Measurements from ENCODE around the gene OR7C1.

Gene OR7C1

DNA sequence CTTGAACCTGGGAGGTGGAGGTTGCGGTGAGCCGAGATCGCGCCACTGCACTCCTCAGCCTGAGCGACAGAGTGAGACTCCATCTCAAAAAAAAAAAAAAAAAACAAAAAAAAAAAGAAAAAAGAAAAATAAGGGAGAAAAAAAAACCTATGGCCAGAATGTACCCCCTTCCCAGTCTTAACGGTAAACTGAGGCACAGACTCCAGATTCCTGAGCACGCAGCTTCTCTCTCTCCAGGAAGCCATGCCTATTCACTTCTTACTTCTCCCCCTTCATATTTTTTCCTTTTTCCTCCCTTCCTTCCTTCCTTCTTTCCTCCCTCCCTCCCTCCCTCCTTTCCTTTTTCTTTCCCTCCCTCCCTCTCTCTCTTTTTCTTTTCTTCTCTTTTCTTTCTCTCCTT is 62.0 kb downstream of the OR7C1 start:
- H3K4me3 ChIP-seq (ENCODE audit: low read depth, low read length): no peak overlapping the region
- no peak for DNase-seq (ENCODE audit: low read depth)
- TF ChIP-seq, protein P1, sequence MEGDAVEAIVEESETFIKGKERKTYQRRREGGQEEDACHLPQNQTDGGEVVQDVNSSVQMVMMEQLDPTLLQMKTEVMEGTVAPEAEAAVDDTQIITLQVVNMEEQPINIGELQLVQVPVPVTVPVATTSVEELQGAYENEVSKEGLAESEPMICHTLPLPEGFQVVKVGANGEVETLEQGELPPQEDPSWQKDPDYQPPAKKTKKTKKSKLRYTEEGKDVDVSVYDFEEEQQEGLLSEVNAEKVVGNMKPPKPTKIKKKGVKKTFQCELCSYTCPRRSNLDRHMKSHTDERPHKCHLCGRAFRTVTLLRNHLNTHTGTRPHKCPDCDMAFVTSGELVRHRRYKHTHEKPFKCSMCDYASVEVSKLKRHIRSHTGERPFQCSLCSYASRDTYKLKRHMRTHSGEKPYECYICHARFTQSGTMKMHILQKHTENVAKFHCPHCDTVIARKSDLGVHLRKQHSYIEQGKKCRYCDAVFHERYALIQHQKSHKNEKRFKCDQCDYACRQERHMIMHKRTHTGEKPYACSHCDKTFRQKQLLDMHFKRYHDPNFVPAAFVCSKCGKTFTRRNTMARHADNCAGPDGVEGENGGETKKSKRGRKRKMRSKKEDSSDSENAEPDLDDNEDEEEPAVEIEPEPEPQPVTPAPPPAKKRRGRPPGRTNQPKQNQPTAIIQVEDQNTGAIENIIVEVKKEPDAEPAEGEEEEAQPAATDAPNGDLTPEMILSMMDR (IDR thresholded peaks at IDR 0.05; ENCODE audit: control insufficient read depth, extremely low read depth, insufficient read depth): no peak

DNA sequence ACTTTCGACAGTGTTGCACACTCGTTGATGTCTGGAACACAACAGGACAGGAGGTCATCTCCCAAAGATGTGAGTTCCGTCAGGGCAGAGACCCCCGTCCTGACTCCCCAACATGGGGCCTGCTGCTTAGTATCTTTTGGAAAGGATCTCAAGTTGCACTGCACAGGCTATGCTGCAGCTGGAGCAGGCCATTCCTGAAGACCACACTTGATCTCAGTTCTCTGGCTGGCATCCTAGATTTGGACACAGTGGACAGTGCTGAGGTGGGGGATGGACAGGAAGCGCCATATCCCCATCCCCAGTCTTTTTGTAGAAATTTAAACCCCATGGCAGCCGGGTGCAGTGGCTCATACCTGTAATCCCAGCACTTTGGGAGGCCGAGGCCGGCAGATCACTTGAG is 62.5 kb downstream of the OR7C1 start:
- DNase-seq (ENCODE audit: low read depth): no peak
- TF ChIP-seq, protein P1 (IDR thresholded peaks at IDR 0.05; ENCODE audit: control insufficient read depth, extremely low read depth, insufficient read depth): no peak
- no peak overlapping the region for H3K4me3 ChIP-seq (ENCODE audit: low read depth, low read length)

DNA sequence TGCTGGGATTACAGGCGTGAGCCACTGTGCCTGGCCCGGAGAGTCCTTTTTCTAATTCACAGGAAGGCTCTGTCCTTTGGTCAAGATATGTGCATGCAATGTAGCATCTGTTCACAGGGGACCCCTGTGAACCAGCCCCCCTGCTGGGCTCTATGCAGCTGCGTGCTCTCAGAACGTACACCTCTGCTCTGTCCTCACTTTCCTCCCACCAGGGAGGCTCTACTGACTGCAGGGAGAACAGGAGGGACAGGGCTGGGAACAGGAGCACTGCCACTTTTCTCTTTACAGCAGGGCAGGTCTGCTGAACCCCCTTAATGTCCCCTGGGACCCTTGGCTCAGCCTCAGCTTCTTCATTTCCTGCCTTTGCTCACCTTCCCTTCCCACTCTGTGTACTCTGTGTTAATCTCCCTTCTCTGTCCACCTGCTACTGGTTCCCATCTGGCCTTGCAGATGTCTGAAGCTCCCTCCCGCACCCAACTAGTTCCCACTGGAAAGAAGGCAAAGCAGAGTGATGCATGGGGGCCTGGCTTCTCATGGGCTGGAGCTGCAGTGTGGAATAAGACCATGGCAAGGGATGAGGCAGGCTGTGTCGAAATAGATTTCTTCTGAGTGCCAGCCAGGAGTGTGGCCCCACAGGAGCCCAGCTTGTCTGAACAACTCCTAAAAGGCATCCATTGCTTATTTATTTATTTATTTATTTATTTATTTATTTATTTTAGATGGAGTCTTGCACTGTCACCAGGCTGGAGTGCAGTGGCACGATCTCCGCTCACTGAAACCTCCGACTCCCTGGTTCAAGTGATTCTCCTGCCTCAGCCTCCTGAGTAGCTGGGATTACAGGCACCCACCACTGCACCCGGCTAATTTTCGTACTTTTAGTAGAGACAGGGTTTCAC is 63.8 kb downstream of the OR7C1 start:
- H3K4me3 ChIP-seq (ENCODE audit: low read depth, low read length): no peak overlapping the region
- TF ChIP-seq, protein P1 (IDR thresholded peaks at IDR 0.05; ENCODE audit: control insufficient read depth, extremely low read depth, insufficient read depth): no peak
- DNase-seq (ENCODE audit: low read depth): no peak

DNA sequence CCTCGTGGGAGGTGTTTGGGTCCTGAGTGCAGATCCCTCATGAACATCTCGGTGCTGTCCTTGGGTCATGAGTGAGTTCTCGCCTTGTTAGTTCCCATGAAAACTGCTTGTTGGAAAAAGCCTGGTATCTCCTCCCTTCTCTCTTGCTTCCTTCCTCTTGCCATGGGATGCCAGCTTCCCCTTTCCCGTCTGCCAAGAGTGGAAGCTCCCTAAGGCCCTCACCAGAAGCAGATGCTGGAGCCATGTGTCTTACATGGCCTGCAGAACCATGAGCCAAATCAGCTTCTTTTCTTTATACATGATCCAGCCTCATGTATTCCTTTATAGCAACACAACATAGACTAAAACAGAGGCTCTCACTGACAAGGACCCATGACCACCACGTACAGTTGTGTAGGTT is 64.8 kb downstream of the OR7C1 start:
- DNase-seq (ENCODE audit: low read depth): no peak

DNA sequence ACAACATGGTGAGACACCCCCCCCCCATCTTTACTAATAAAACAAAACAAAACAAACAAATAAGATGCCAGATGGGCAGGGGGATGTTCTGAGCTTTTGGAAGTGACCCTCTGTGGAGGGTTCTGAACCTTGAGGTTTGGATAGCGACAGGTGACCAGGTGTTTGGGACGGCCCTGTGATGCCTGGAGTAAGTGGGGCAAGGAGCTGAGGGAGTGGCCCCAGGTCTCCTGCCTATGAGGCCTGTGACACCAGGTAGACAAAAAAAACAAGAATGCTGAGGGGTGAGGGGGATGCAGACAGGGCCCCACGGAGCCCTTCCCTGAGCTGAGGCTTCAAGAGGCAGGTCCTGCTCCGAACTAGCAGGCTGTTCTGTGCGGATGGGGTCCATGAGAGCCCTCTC is 65.8 kb downstream of the OR7C1 start:
- TF ChIP-seq, protein P1 (IDR thresholded peaks at IDR 0.05; ENCODE audit: control insufficient read depth, extremely low read depth, insufficient read depth): no peak
- no peak overlapping the region for H3K4me3 ChIP-seq (ENCODE audit: low read depth, low read length)
- no peak for DNase-seq (ENCODE audit: low read depth)

More for the DNA sequence above, 64.8 kb downstream of the OR7C1 start:
- no peak overlapping the region for H3K4me3 ChIP-seq (ENCODE audit: low read depth, low read length)
- TF ChIP-seq, protein P1 (IDR thresholded peaks at IDR 0.05; ENCODE audit: control insufficient read depth, extremely low read depth, insufficient read depth): no peak

DNA sequence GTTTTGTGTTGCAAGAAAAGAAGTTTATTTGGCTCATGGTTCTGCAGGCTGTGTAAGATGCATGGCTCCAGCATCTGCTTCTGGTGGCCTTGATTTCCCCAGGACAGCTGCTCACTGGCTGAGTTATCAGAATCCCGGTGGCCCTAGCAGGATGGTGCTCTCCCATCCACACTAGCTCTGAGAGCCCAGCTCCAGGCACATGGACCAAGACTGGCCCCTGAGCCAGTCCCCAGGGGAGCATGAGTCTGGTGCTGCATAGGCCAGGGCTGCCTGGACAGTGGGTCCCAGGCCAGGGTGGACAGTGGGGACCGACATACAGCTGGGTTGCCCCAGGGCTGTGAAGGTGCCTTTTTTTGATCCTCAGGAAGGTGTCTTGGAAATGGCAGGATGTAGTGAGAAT is 67.0 kb downstream of the OR7C1 start:
- TF ChIP-seq, protein P1 (IDR thresholded peaks at IDR 0.05; ENCODE audit: control insufficient read depth, extremely low read depth, insufficient read depth): no peak
- H3K4me3 ChIP-seq (ENCODE audit: low read depth, low read length): no peak overlapping the region
- DNase-seq (ENCODE audit: low read depth): no peak
